GM06990 (cell line): ENCODE data around the gene RABL6.

Source experiments
- DNase-seq: peaks from one replicate; pipeline ENCODE4 v3.0.0-alpha.2; 2011; ENCODE audit not compliant: insufficient read length; ENCODE audit errors: extremely low read depth
- H3K27me3 ChIP-seq: replicated peaks from 2 replicates; pipeline ENCODE4 v1.6.0; 2011; ENCODE audit warnings: low read length; ENCODE audit not compliant: control insufficient read depth, insufficient read depth
- H3K36me3 ChIP-seq: 2 replicates; pipeline ENCODE4 v1.5.1; 2011; ENCODE audit warnings: low read length; ENCODE audit not compliant: control insufficient read depth, insufficient read depth
- H3K4me3 ChIP-seq: replicated peaks from 2 replicates; pipeline ENCODE4 v1.5.1; 2011; ENCODE audit warnings: low read depth, mild to moderate bottlenecking, control low read depth, low read length
- CTCF ChIP-seq: IDR thresholded peaks from 2 replicates; pipeline ENCODE4 v1.5.1; 2011; ENCODE audit warnings: low read length, control low read depth, mild to moderate bottlenecking, inconsistent platforms; ENCODE audit not compliant: insufficient read depth, poor library complexity, severe bottlenecking

The RABL6 gene

GRCh38 chr9:136821826-136822544 lies 14.2 kb downstream of the RABL6 start:
- no peak overlapping the region for H3K4me3 ChIP-seq
- no peak for TF ChIP-seq CTCF
- H3K36me3 ChIP-seq: peaks cover 7% of the 10 kb centered on the region

GRCh38 chr9:136823136-136824046 lies 15.6 kb downstream of the RABL6 start:
- Histone ChIP-seq H3K27me3 (no peaks in the 10 kb centered on the region), H3K36me3 (peaks cover 13% of the 10 kb centered on the region), H3K4me3 (no peak overlapping the region)
- TF ChIP-seq CTCF: no peak
- DNase-seq: no peak

More at GRCh38 chr9:136821826-136822544, 14.2 kb downstream of the RABL6 start:
- no peak for DNase-seq
- no peaks in the 10 kb centered on the region for H3K27me3 ChIP-seq

- TF ChIP-seq CTCF: no peak
- Histone ChIP-seq H3K27me3 (no peaks in the 10 kb centered on the region), H3K36me3 (peaks cover 24% of the 10 kb centered on the region), H3K4me3 (no peak overlapping the region)
- no peak for DNase-seq
Measured at GRCh38 chr9:136824496-136825225, 16.9 kb downstream of the RABL6 start.

GRCh38 chr9:136825295-136826187 lies 17.8 kb downstream of the RABL6 start:
- H3K36me3 ChIP-seq: peaks cover 31% of the 10 kb centered on the region
- DNase-seq: no peak
- H3K4me3 ChIP-seq: no peak overlapping the region
- no peak for TF ChIP-seq CTCF
- H3K27me3 ChIP-seq: no peaks in the 10 kb centered on the region

GRCh38 chr9:136826188-136826541 lies 18.4 kb downstream of the RABL6 start:
- no peak for TF ChIP-seq CTCF

More at GRCh38 chr9:136826188-136826541, 18.4 kb downstream of the RABL6 start:
- no peaks in the 10 kb centered on the region for H3K27me3 ChIP-seq
- peaks cover 31% of the 10 kb centered on the region for H3K36me3 ChIP-seq
- DNase-seq: no peak
- no peak overlapping the region for H3K4me3 ChIP-seq
